HEK293T (cell line): ENCODE data around the gene PEBP1.
"Not testable (repeated sequence)": the region's sequence is repeated elsewhere in the genome, so short reads cannot be mapped to it uniquely, and the experiment has no call there.

Experiments
- CTCF ChIA-PET: fragments of 350-600 bp; formaldehyde crosslinking; extraction: SDS; loops from one replicate; lab custom pipeline; 2021; ENCODE audit warnings: antibody characterized with exemption, inconsistent platforms; lab: Yijun Ruan, JAX
- POLR2A ChIA-PET: fragments of 350-600 bp; formaldehyde crosslinking; extraction: SDS; loops from one replicate; lab custom pipeline; 2020; ENCODE audit warnings: antibody characterized with exemption, inconsistent platforms; lab: Yijun Ruan, JAX
- DNase-seq: peaks from one replicate; pipeline ENCODE4 v3.0.0; 2012; ENCODE audit warnings: mixed read lengths; ENCODE audit errors: extremely low spot score
- ARNT ChIP-seq: fragments of 450-650 bp; IDR thresholded peaks from 2 replicates; pipeline ENCODE4 v1.6.1; 2017; ENCODE audit warnings: mild to moderate bottlenecking
- BHLHE40 ChIP-seq: fragments of 450-650 bp; IDR thresholded peaks from 2 replicates; pipeline ENCODE4 v1.6.1; 2016; ENCODE audit warnings: mild to moderate bottlenecking, moderate library complexity, borderline replicate concordance
- CTBP1 ChIP-seq: fragments of 450-650 bp; IDR thresholded peaks from 2 replicates; pipeline ENCODE4 v1.6.1; 2016; ENCODE audit warnings: borderline replicate concordance
- ELF4 ChIP-seq: fragments of 450-650 bp; IDR thresholded peaks from 2 replicates; pipeline ENCODE4 v1.6.1; 2017; ENCODE audit warnings: antibody characterized with exemption
- FOXA1 ChIP-seq: fragments of 450-650 bp; IDR thresholded peaks from 2 replicates; pipeline ENCODE4 v1.6.1; 2016; ENCODE audit warnings: mild to moderate bottlenecking
- FOXK2 ChIP-seq: fragments of 450-650 bp; IDR thresholded peaks from 2 replicates; pipeline ENCODE4 v1.6.1; 2016; ENCODE audit warnings: mild to moderate bottlenecking
- FOXM1 ChIP-seq: fragments of 450-650 bp; IDR thresholded peaks from 2 replicates; pipeline ENCODE4 v1.6.1; 2017; ENCODE audit warnings: mild to moderate bottlenecking, borderline replicate concordance
- HDGF ChIP-seq: fragments of 450-650 bp; IDR thresholded peaks from 2 replicates; pipeline ENCODE4 v1.6.1; 2017; ENCODE audit warnings: antibody characterized with exemption, borderline replicate concordance
- L3MBTL2 ChIP-seq: fragments of 450-650 bp; conservative IDR thresholded peaks from 2 replicates; pipeline ENCODE4 v1.6.1; 2016; ENCODE audit warnings: mild to moderate bottlenecking
- LEF1 ChIP-seq: fragments of 450-650 bp; IDR thresholded peaks from 2 replicates; pipeline ENCODE4 v1.6.1; 2017; ENCODE audit warnings: mild to moderate bottlenecking, borderline replicate concordance
- NFRKB ChIP-seq: fragments of 450-650 bp; IDR thresholded peaks from 2 replicates; pipeline ENCODE4 v1.6.1; 2016; ENCODE audit warnings: mild to moderate bottlenecking, moderate library complexity
- SP1 ChIP-seq: fragments of 450-650 bp; IDR thresholded peaks from 2 replicates; pipeline ENCODE4 v1.6.1; 2017
- SUZ12 ChIP-seq: fragments of 450-650 bp; IDR thresholded peaks from 2 replicates; pipeline ENCODE4 v1.6.1; 2016; ENCODE audit warnings: mild to moderate bottlenecking
- TARDBP ChIP-seq: fragments of 450-650 bp; IDR thresholded peaks from 2 replicates; pipeline ENCODE4 v1.6.1; 2016
- ZNF384 ChIP-seq: fragments of 450-650 bp; IDR thresholded peaks from 2 replicates; pipeline ENCODE4 v1.6.1; 2016
- TF ChIP-seq, protein P1 (sequence below): fragments of 450-650 bp; IDR thresholded peaks from 2 replicates; pipeline ENCODE4 v1.6.1; 2016

PEBP1 gene

DNA sequence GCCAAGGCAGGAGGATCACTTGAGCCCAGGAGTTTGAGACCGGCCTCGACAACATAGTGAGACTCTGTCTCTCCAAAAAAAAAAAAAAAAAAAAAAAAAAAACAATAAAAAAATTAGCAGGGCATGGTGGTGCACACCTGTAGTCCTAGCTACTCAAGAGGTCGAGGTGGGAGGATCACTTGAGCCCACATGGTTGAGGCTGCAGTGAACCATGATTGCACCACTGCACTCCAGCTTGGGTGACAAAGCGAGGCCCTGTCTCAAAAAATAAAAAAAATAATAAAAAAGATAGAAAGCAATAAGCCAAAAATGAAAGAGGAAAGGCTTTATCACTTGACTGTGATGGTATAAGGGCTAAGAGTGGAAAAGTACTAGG, 10.2 kb upstream of the PEBP1 start:
- TF ChIP-seq HDGF (no peak), CTBP1 (no peak), ARNT (no peak), SP1 (no peak), SUZ12 (no peak), FOXM1 (no peak), L3MBTL2 (no peak), TARDBP (no peak), FOXK2 (no peak)
- POLR2A ChIA-PET: no interaction called here
- no peak for DNase-seq
- CTCF ChIA-PET: no interaction called here

DNA sequence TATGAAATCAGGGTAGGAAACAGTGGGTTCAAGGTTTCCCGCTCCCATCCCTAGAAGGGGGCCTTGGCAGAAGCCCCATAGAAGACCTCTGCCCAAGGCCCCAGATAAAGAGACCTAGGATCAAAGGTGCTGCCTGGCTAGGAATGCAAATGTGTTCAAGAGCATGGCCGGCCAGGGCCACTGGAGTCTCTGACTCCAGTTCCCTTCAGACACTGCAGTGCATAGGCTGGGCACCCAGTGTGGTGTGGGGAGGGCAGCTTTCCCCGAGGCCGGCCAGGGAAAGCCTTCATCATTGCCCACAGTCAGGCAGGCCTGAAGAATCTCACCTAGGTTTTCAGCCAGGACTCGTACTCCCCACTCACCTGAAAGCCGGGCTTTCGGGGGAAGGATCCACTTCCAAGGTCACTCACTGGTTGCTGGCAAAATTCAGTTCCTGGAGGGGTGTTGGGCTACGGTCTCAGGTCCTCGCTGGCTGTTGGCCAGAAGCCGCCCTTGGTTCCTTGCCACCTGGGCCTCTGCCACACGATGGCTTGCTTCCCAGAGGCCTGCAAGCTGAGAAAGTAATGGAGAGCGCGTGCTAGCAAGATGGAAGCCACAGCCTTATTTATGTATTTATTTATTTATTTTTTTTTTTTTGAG, 9.7 kb upstream of the PEBP1 start:
- CTCF ChIA-PET: no interaction called here
- DNase-seq: no peak
- POLR2A ChIA-PET: no interaction called here
- TF ChIP-seq ELF4 (no peak), CTBP1 (no peak), FOXA1 (no peak), ZNF384 (no peak), BHLHE40 (no peak), NFRKB (no peak), ARNT (no peak), L3MBTL2 (no peak), FOXK2 (no peak), SP1 (no peak), TARDBP (no peak), SUZ12 (no peak)
- TF ChIP-seq, protein P1, sequence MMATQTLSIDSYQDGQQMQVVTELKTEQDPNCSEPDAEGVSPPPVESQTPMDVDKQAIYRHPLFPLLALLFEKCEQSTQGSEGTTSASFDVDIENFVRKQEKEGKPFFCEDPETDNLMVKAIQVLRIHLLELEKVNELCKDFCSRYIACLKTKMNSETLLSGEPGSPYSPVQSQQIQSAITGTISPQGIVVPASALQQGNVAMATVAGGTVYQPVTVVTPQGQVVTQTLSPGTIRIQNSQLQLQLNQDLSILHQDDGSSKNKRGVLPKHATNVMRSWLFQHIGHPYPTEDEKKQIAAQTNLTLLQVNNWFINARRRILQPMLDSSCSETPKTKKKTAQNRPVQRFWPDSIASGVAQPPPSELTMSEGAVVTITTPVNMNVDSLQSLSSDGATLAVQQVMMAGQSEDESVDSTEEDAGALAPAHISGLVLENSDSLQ: no peak

DNA sequence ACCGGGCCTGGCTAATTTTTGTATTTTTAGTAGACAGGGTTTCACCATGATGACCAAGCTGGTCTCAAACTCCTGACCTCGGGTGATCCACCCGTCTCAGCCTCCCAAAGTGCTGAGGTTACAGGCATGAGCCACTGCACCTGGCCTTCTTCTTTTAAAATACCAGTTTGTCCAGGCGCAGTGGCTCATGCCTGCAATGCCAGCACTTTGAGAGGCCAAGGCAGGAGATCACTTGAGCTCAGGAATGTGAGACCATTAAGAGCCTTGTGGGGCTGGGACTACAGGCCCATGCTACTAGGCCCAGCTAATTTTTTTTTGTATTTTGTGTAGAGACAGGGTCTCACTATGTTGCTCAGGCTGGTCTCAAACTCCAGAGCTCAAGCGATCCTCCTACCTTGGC, 8.1 kb upstream of the PEBP1 start:
- DNase-seq: no peak
- TF ChIP-seq L3MBTL2 (no peak), FOXM1 (no peak), SUZ12 (no peak), SP1 (no peak), FOXK2 (no peak), TARDBP (no peak), ARNT (no peak), ELF4 (no peak), NFRKB (no peak)
- TF ChIP-seq, protein P1: no peak
- POLR2A ChIA-PET: no interaction called here
- CTCF ChIA-PET: no interaction called here

DNA sequence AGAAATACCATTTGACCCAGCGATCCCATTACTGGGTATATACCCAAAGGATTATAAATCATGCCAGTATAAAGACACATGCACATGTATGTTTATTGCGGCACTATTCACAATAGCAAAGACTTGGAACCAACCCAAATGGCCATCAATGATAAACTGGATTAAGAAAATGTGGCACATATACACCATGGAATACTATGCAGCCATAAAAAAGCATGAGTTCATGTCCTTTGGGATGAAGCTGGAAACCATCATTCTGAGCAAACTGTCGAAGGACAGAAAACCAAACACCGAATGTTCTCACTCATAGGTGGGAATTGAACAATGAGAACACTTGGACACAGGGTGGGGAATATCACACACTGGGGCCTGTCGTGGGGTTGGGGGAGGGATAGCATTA, 6.5 kb upstream of the PEBP1 start:
- POLR2A ChIA-PET, DNase-seq, CTCF ChIA-PET: not testable (repeated sequence)

DNA sequence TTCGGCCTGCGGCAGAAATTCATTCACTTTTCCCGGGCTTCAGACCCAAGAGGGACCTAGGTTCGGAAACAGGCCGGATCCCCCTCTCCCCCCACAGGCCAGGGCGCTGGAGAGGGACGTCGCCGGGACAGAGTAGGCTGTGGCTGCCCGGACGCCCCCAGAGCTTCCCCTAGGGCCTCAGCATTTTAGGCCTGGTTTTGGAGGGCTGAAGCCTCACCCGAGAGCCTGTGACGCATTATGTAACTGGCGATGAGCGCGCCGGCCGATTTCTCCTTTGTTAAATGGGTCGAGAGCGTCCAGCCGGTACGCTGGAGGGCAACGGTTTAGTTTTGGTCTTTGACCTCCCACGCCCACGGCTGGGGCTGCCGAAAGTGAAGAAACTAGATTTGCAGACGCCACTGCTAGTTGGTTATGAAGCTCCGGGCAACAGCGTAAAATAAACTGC, 657 bp downstream of the PEBP1 start:
- peak; percentile 21 for DNase-seq
- POLR2A ChIA-PET: interaction anchor here (0.8 to 2.3 kb wide), 8 partner anchors 12 to 241 kb away, joined by 3 to 12 read pairs (median 4); partner anchors contain the start of genes RFC5 and SUDS3
- TF ChIP-seq LEF1 (no peak), ZNF384 (no peak), BHLHE40 (no peak), SUZ12 (no peak), ARNT (no peak), FOXK2 (no peak), FOXM1 (no peak), CTBP1 (no peak), FOXA1 (no peak), ELF4 (no peak), NFRKB (no peak), HDGF (no peak), SP1 (no peak), TARDBP (no peak)
- TF ChIP-seq, protein P1: no peak
- CTCF ChIA-PET: interaction anchor here (1.0 to 1.2 kb wide), 2 partner anchors 15 to 241 kb away, joined by 3 to 6 read pairs; no protein-coding TSS in a partner anchor

DNA sequence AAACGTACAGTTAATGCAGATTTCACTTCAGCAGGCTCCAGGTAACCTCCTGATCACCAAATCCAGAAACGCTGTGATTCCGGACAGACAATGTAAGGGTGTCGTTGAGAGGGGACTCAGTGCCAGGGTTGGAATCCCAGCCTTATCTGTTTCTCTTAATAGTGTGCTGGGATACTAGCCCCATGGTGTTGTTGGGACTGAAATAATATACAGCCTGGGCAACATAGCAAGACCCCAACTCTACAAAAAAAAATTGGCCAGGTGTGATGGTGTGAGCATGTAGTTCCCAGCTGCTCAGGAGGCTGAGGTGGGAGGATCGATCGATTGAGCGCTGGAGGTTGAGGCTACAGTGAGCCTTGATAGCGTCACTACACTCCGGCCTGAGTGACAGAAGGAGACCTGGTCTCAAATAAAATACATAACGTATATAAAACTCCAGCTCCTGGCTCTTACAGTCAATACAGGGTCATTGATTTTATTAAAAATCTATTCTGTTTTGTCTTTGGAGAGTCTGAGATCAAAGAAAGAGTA, 1.3 kb downstream of the PEBP1 start:
- CTCF ChIA-PET: no interaction called here
- POLR2A ChIA-PET: interaction anchor here (1.3 to 2.1 kb wide), 2 partner anchors 13 to 241 kb away, joined by 4 to 8 read pairs; no protein-coding TSS in a partner anchor
- DNase-seq: no peak
- TF ChIP-seq ELF4 (no peak), SP1 (no peak), NFRKB (no peak), LEF1 (no peak), BHLHE40 (no peak), CTBP1 (no peak), ARNT (no peak), FOXA1 (no peak), FOXM1 (no peak), ZNF384 (no peak), TARDBP (no peak), L3MBTL2 (no peak), SUZ12 (no peak), FOXK2 (no peak)
- TF ChIP-seq, protein P1: no peak
